Dermis blood vessel endothelial cell (primary cell): Measurements from ENCODE around the gene KDM4B. TPM values are rescaled to one million over a fixed set of nuclear protein-coding genes. Genes with fewer than 3 reads are reported as not detected.
"Not testable (repeated sequence)": the region's sequence is repeated elsewhere in the genome, so short reads cannot be mapped to it uniquely, and the experiment has no call there.

ENCODE experiments used
- DNase-seq: peaks from one replicate; pipeline ENCODE4 v3.0.0; 2010
- total RNA-seq: library from RNA; depleted of rRNA; stranded (reverse); fragments of >200 nt; gene quantifications from 2 replicates; pipeline ENCODE4 v1.2.3, GENCODE V29; 2014

KDM4B gene
- total RNA-seq, 1 donor from 2014 or later, result 13.4 TPM

GRCh38 chr19:5154799-5155426 is 186.0 kb downstream of the KDM4B start:
- no peak for DNase-seq

GRCh38 chr19:5155586-5156210 is 186.8 kb downstream of the KDM4B start:
- DNase-seq, result no peak

- DNase-seq, result no peak
Measured at GRCh38 chr19:5156231-5156986, 187.5 kb downstream of the KDM4B start.

- DNase-seq, result no peak
Measured at GRCh38 chr19:5157186-5157585, 188.3 kb downstream of the KDM4B start.

- DNase-seq, result not testable (repeated sequence)
Measured at GRCh38 chr19:5158549-5159134, 189.7 kb downstream of the KDM4B start.

GRCh38 chr19:5160158-5160795 is 191.4 kb downstream of the KDM4B start:
- DNase-seq, result not testable (repeated sequence)

GRCh38 chr19:5164845-5165696 is 196.2 kb downstream of the KDM4B start:
- not testable (repeated sequence) for DNase-seq

- DNase-seq, result no peak
Measured at GRCh38 chr19:5165697-5166019, 196.7 kb downstream of the KDM4B start.

GRCh38 chr19:5166262-5166661 is 197.3 kb downstream of the KDM4B start:
- peak; percentile 16 for DNase-seq

- DNase-seq, result peak; percentile 32
Measured at GRCh38 chr19:5170329-5170745, 201.4 kb downstream of the KDM4B start.

GRCh38 chr19:5171711-5172110 is 202.8 kb downstream of the KDM4B start:
- DNase-seq, result no peak

- peak; percentile 71 for DNase-seq
Measured at GRCh38 chr19:5172859-5173630, 204.1 kb downstream of the KDM4B start.

GRCh38 chr19:5173993-5174392 is 205.1 kb downstream of the KDM4B start:
- no peak for DNase-seq

- DNase-seq, result no peak
Measured at GRCh38 chr19:5177745-5178450, 209.0 kb downstream of the KDM4B start.

GRCh38 chr19:5178841-5179240 is 209.9 kb downstream of the KDM4B start:
- no peak for DNase-seq

- no peak for DNase-seq
Measured at GRCh38 chr19:5179256-5179655, 210.3 kb downstream of the KDM4B start.

- DNase-seq, result no peak
Measured at GRCh38 chr19:5181329-5181728, 212.4 kb downstream of the KDM4B start.

- no peak for DNase-seq
Measured at GRCh38 chr19:5182751-5183150, 213.8 kb downstream of the KDM4B start.

- DNase-seq, result no peak
Measured at GRCh38 chr19:5183616-5184015, 214.7 kb downstream of the KDM4B start.

GRCh38 chr19:5184930-5185329 is 216.0 kb downstream of the KDM4B start:
- DNase-seq, result no peak
